Mesendoderm (in vitro differentiated cells): ENCODE results near the gene ADSS2.
"Not testable (repeated sequence)": the region's sequence is repeated elsewhere in the genome, so short reads cannot be mapped to it uniquely, and the experiment has no call there.

Source experiments
- DNase-seq: peaks from one replicate; pipeline ENCODE4 v3.0.0; 2013
- H2AK5ac ChIP-seq: 2 replicates; pipeline ENCODE4 v1.6.1; 2013; ENCODE audit warnings: low read length, inconsistent platforms
- H2BK120ac ChIP-seq: 2 replicates; pipeline ENCODE4 v1.6.1; 2013; ENCODE audit warnings: low read depth, mild to moderate bottlenecking, low read length, moderate library complexity, mixed read lengths
- H2BK15ac ChIP-seq: replicated peaks from 2 replicates; pipeline ENCODE4 v1.6.1; 2013; ENCODE audit warnings: low read depth, mild to moderate bottlenecking, moderate library complexity
- H2BK5ac ChIP-seq: 2 replicates; pipeline ENCODE4 v1.6.1; 2013; ENCODE audit warnings: low read length, inconsistent platforms
- H3K18ac ChIP-seq: 2 replicates; pipeline ENCODE4 v1.6.1; 2013; ENCODE audit warnings: mild to moderate bottlenecking, low read length, mixed read lengths
- H3K23ac ChIP-seq: one replicate; pipeline ENCODE4 v1.6.1; 2013; ENCODE audit warnings: low read length
- H3K27ac ChIP-seq: 2 replicates; pipeline ENCODE4 v1.5.1; 2013; ENCODE audit warnings: low read depth, mild to moderate bottlenecking, inconsistent platforms, low read length, moderate library complexity
- H3K27me3 ChIP-seq: 2 replicates; pipeline ENCODE4 v1.6.1; 2013; ENCODE audit warnings: low read length, control low read depth, mild to moderate bottlenecking, inconsistent platforms; ENCODE audit not compliant: insufficient read depth, poor library complexity
- H3K36me3 ChIP-seq: 2 replicates; pipeline ENCODE4 v1.6.1; 2013; ENCODE audit warnings: low read length, inconsistent platforms; ENCODE audit not compliant: control insufficient read depth, insufficient read depth
- H3K4ac ChIP-seq: one replicate; pipeline ENCODE4 v1.6.1; 2013; ENCODE audit warnings: low read depth, mild to moderate bottlenecking, low read length, moderate library complexity
- H3K4me1 ChIP-seq: 2 replicates; pipeline ENCODE4 v1.6.1; 2013; ENCODE audit warnings: low read depth, low read length, inconsistent platforms; ENCODE audit not compliant: control insufficient read depth
- H3K4me2 ChIP-seq: 2 replicates; pipeline ENCODE4 v1.6.1; 2013; ENCODE audit warnings: low read length
- H3K4me3 ChIP-seq: 2 replicates; pipeline ENCODE4 v1.5.1; 2013; ENCODE audit warnings: mild to moderate bottlenecking, low read length
- H3K56ac ChIP-seq: one replicate; pipeline ENCODE4 v1.6.1; 2013; ENCODE audit warnings: low read length
- H3K79me1 ChIP-seq: 2 replicates; pipeline ENCODE4 v1.6.1; 2013; ENCODE audit warnings: low read length, inconsistent platforms
- H3K79me2 ChIP-seq: 2 replicates; pipeline ENCODE4 v1.6.1; 2013; ENCODE audit warnings: mild to moderate bottlenecking, low read length; ENCODE audit not compliant: control insufficient read depth, insufficient read depth
- H3K9ac ChIP-seq: 2 replicates; pipeline ENCODE4 v1.6.1; 2013; ENCODE audit warnings: low read length, inconsistent platforms
- H4K5ac ChIP-seq: one replicate; pipeline ENCODE4 v1.6.1; 2013; ENCODE audit warnings: low read length
- H4K8ac ChIP-seq: one replicate; pipeline ENCODE4 v1.6.1; 2013; ENCODE audit warnings: low read depth, mild to moderate bottlenecking, control low read depth, low read length, moderate library complexity
- WGBS: extraction: QIAGEN DNeasy Blood & Tissue Kit; methylation state at CpG from one replicate; pipeline ENCODE4 v1.1.7; 2013; ENCODE audit warnings: low lambda C conversion rate, missing lambda C conversion rate; ENCODE audit not compliant: insufficient coverage; ENCODE audit errors: extremely low coverage; 5-methylcytosine and 5-hydroxymethylcytosine counted together

ADSS2 gene

GRCh38 chr1:244484971-244485370 is 33.3 kb upstream of the ADSS2 start:
- H3K79me2 ChIP-seq, H3K4ac ChIP-seq, H4K5ac ChIP-seq, H3K56ac ChIP-seq, H2BK5ac ChIP-seq, H3K36me3 ChIP-seq, DNase-seq, H3K27ac ChIP-seq, H2BK15ac ChIP-seq, H3K4me3 ChIP-seq, H3K18ac ChIP-seq, H2AK5ac ChIP-seq, H4K8ac ChIP-seq, H3K79me1 ChIP-seq, H3K9ac ChIP-seq, H3K4me1 ChIP-seq, H3K27me3 ChIP-seq, H2BK120ac ChIP-seq, H3K4me2 ChIP-seq, H3K23ac ChIP-seq: not testable (repeated sequence)
- no CpG with 5 or more reads among the region's 3 CpGs for WGBS

GRCh38 chr1:244473059-244473605 is 21.4 kb upstream of the ADSS2 start:
- Histone ChIP-seq H3K56ac (no peak overlapping the region), H2BK5ac (no peak overlapping the region), H3K79me1 (no peaks in the 10 kb centered on the region), H3K23ac (no peak overlapping the region), H3K4me1 (no peaks in the 10 kb centered on the region), H3K36me3 (no peaks in the 10 kb centered on the region), H3K27me3 (no peaks in the 10 kb centered on the region), H2AK5ac (no peak overlapping the region), H3K4me2 (no peak overlapping the region), H3K4me3 (no peak overlapping the region), H3K4ac (no peak overlapping the region), H3K18ac (no peak overlapping the region), H4K5ac (no peak overlapping the region), H3K27ac (no peak overlapping the region), H2BK120ac (no peak overlapping the region), H3K79me2 (no peaks in the 10 kb centered on the region), H2BK15ac (no peak overlapping the region), H3K9ac (no peak overlapping the region), H4K8ac (no peak overlapping the region)
- DNase-seq, result no peak
- WGBS, result no CpG with 5 or more reads among the region's 6 CpGs

GRCh38 chr1:244466724-244467123 is 15.0 kb upstream of the ADSS2 start:
- H2BK15ac ChIP-seq, result no peak overlapping the region
- no peaks in the 10 kb centered on the region for H3K36me3 ChIP-seq
- H3K79me2 ChIP-seq, result no peaks in the 10 kb centered on the region
- no peak overlapping the region for H3K9ac ChIP-seq
- WGBS, result no CpG with 5 or more reads among the region's 2 CpGs
- no peak overlapping the region for H3K56ac ChIP-seq
- H4K8ac ChIP-seq, result no peak overlapping the region
- H3K4ac ChIP-seq, result no peak overlapping the region
- H3K4me1 ChIP-seq, result no peaks in the 10 kb centered on the region
- H4K5ac ChIP-seq, result no peak overlapping the region
- no peak overlapping the region for H3K23ac ChIP-seq
- no peak overlapping the region for H3K4me2 ChIP-seq
- no peak overlapping the region for H2AK5ac ChIP-seq
- no peak overlapping the region for H3K18ac ChIP-seq
- no peak overlapping the region for H2BK5ac ChIP-seq
- no peak overlapping the region for H3K4me3 ChIP-seq
- no peaks in the 10 kb centered on the region for H3K79me1 ChIP-seq
- DNase-seq, result no peak
- no peak overlapping the region for H2BK120ac ChIP-seq
- no peaks in the 10 kb centered on the region for H3K27me3 ChIP-seq
- H3K27ac ChIP-seq, result no peak overlapping the region

- no CpG with 5 or more reads among the region's 61 CpGs for WGBS
These were observed 9.7 kb upstream of the ADSS2 start, which contains the start of gene CATSPERE for GRCh38 chr1:244461245-244462071. TSS of gene CATSPERE (plus strand) at chr1:244461273. CDS start at chr1:244461430, 157 bp downstream.

GRCh38 chr1:244460197-244460596 is 8.5 kb upstream of the ADSS2 start:
- H2AK5ac ChIP-seq, result no peak overlapping the region
- no peak overlapping the region for H2BK15ac ChIP-seq
- DNase-seq, result peak; percentile 42
- no peak overlapping the region for H3K27ac ChIP-seq
- H4K8ac ChIP-seq, result no peak overlapping the region
- H3K4me1 ChIP-seq, result no peaks in the 10 kb centered on the region
- H3K4ac ChIP-seq, result no peak overlapping the region
- H3K79me2 ChIP-seq, result no peaks in the 10 kb centered on the region
- H3K9ac ChIP-seq, result no peak overlapping the region
- no peak overlapping the region for H2BK5ac ChIP-seq
- H3K27me3 ChIP-seq, result no peaks in the 10 kb centered on the region
- H3K18ac ChIP-seq, result no peak overlapping the region
- no peak overlapping the region for H3K56ac ChIP-seq
- H4K5ac ChIP-seq, result no peak overlapping the region
- H3K23ac ChIP-seq, result no peak overlapping the region
- H3K4me3 ChIP-seq, result no peak overlapping the region
- no peak overlapping the region for H2BK120ac ChIP-seq
- H3K36me3 ChIP-seq, result no peaks in the 10 kb centered on the region
- WGBS, result no CpG with 5 or more reads among the region's 4 CpGs
- no peaks in the 10 kb centered on the region for H3K79me1 ChIP-seq
- H3K4me2 ChIP-seq, result no peak overlapping the region

More at GRCh38 chr1:244461245-244462071, 9.7 kb upstream of the ADSS2 start, which contains the start of gene CATSPERE:
- Histone ChIP-seq H3K23ac (no peak within 1 kb of the TSS), H3K4ac (peak within 1 kb of the TSS; percentile 49), H3K4me2 (peak within 1 kb of the TSS; percentile 74), H3K27me3 (no peaks in the 10 kb centered on the region), H3K36me3 (no peaks in the 10 kb centered on the region), H3K27ac (no peak within 1 kb of the TSS), H3K79me2 (no peaks in the 10 kb centered on the region), H2AK5ac (no peak within 1 kb of the TSS), H3K56ac (peak within 1 kb of the TSS; percentile 95), H3K79me1 (no peaks in the 10 kb centered on the region), H2BK15ac (no peak within 1 kb of the TSS), H3K4me3 (peak within 1 kb of the TSS; percentile 50), H3K9ac (peak within 1 kb of the TSS; percentile 79), H4K8ac (no peak within 1 kb of the TSS), H2BK5ac (peak within 1 kb of the TSS; percentile 61), H3K4me1 (no peaks in the 10 kb centered on the region), H4K5ac (no peak within 1 kb of the TSS), H3K18ac (peak within 1 kb of the TSS; percentile 55), H2BK120ac (no peak within 1 kb of the TSS)
- DNase-seq, result peak; percentile 93
